GM20000 (cell line): ENCODE data around the gene GFOD1.

ENCODE experiments used
- DNase-seq: peaks from one replicate; pipeline ENCODE4 v3.0.0; 2012; ENCODE audit warnings: low spot score
- TF ChIP-seq, protein P1 (sequence below): IDR thresholded peaks from 2 replicates; pipeline ENCODE4 v1.5.1; 2012; ENCODE audit warnings: mild to moderate bottlenecking, control low read depth; ENCODE audit errors: extremely low read depth, missing control alignments

Gene GFOD1

DNA sequence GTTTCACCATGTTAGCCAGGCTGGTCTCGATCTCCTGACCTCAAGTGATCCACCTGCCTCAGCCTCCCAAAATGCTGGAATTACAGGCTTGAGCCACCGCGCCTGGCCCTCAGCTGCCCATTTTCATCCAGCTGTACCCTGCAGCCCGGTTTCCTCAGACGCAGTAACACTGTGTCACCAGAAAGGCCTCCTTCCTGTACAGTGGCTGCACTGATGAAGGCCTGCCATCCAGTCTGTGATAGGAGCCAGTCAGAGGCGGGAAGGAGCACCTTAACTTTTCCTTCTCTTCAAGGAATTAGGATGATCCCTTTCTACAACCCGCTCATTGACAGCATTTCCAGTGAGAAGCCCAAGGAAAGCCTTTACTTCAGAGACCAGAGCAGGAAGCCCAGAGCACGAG lies 75.9 kb downstream of the GFOD1 start:
- TF ChIP-seq, protein P1, sequence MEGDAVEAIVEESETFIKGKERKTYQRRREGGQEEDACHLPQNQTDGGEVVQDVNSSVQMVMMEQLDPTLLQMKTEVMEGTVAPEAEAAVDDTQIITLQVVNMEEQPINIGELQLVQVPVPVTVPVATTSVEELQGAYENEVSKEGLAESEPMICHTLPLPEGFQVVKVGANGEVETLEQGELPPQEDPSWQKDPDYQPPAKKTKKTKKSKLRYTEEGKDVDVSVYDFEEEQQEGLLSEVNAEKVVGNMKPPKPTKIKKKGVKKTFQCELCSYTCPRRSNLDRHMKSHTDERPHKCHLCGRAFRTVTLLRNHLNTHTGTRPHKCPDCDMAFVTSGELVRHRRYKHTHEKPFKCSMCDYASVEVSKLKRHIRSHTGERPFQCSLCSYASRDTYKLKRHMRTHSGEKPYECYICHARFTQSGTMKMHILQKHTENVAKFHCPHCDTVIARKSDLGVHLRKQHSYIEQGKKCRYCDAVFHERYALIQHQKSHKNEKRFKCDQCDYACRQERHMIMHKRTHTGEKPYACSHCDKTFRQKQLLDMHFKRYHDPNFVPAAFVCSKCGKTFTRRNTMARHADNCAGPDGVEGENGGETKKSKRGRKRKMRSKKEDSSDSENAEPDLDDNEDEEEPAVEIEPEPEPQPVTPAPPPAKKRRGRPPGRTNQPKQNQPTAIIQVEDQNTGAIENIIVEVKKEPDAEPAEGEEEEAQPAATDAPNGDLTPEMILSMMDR = no peak
- DNase-seq = no peak

DNA sequence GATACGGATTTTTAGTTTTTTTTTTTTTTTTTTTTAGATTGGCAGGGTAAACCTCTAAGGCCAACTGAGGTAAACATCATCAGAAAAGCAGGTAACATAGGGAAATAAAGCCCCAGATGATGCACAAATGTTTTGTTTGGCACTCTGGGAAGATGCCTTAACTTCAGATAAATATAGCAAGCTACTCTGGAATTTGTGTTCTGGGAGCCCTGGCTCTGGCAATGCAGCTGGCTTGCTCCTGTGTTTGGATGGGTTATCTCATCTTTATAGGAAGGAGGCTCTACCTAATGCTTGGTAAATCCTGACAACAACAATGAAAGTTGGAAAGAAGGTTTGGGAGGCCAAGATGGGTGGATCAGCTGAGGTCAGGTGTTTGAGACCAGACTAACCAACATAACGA lies 77.4 kb downstream of the GFOD1 start:
- TF ChIP-seq, protein P1 = no peak
- no peak for DNase-seq

DNA sequence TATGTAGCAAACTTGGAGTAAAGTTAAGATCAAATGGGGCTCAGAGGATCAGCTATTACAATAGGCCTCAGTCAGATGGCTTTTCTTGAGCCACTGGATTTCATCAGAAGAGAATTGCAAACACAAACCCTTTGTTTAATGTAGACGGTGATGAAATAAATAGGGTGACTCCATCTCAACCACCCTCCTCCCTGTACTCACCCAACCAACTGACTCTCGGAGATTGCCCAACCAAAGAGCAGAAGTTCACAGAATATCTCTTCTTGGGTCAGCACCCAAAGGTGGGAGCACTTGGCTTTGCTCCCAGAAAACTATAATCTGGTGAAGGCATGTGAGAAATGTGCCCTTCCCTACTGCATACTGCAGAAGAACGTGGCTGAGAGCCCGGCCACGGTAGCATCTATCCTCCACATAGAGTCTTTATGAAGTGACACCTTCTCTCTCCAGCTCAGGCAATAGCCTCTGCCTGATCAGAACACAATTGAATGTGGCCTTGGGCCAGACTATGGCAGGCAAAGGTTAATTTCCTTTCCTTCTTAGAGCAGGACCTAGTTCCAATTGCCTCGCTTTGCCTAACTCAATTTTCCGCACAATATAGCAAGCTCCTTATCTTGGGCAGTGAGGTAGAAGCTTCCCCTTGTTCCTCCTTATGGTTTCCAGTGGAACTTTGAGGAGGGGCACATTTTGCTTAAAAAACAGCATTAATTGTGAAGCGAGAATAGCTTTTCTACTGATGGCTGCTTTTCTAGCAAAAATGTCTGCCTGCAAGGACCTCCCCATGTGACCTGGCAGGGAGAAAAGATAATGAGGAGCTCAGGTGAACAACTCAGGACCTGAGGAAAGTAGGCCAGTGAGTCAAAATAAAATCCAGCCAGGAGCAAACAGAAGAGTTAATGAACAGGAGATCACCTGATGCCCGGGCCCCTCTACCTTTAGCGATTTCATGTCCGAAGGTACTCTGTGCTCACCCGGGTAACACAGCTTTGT lies 79.4 kb downstream of the GFOD1 start:
- TF ChIP-seq, protein P1 = no peak

DNA sequence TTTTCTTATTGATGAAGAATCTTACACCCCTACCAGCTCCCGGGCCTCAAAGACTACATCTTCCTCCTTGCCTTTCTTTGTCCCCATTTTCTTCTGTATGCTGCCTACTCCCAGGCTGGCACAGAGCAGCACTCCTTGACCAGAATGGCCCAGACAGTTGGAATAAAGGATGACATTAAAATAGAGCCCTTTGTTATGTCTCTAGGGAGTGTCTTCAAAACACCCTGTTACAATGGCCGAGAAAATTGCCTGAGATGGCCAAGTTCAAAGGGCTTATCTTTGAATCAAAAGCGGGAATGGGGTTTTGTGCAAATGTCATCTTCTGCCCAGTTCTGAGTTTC lies 80.1 kb downstream of the GFOD1 start:
- TF ChIP-seq, protein P1 = no peak

More for the DNA sequence above, 79.4 kb downstream of the GFOD1 start:
- DNase-seq = no peak

DNA sequence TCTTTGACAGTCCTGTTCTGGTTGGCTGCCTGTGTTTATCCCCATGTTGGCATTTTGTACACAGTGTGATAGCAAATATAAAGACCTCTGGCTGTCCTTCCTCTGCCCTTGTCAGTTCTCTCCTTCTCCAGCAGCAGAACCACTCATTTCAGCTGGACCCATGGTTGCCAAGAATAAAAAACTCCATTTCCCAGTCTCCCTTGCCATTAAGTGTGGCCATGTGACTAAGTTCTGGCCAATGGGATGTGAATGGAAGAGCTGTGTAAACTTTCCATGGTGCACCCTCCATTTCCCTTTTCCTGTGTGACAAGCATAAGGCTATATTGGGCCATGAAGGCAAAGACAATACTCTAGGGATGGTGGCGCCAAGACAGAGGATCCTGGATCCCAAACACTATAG lies 80.6 kb downstream of the GFOD1 start:
- no peak for DNase-seq
- TF ChIP-seq, protein P1 = no peak

More for the DNA sequence above, 80.1 kb downstream of the GFOD1 start:
- DNase-seq = no peak

DNA sequence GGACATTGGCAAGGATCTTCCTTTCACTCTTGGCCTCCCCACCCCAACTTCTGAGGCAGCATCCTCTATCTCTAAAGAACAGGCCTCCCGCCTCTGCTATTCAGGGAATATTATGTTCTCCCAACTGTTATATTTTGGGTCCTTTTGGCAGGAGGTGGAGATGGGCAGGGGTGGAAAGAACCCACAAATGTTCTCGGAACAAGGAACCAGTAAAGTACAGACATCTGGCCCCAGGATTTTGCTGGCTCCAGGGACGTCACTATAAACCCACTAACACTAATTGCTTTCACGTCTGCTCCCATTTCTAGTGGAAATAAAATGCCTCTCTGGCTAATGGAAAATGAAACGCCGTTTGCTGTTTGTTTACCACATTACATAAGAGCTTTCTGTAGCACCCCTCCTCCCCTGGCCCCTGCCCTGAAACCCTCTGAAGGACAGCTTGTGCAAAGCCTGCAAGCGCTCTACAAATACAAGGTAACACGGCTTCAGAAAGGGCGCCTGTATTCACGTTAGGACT lies 81.4 kb downstream of the GFOD1 start:
- TF ChIP-seq, protein P1 = no peak
- DNase-seq = no peak

DNA sequence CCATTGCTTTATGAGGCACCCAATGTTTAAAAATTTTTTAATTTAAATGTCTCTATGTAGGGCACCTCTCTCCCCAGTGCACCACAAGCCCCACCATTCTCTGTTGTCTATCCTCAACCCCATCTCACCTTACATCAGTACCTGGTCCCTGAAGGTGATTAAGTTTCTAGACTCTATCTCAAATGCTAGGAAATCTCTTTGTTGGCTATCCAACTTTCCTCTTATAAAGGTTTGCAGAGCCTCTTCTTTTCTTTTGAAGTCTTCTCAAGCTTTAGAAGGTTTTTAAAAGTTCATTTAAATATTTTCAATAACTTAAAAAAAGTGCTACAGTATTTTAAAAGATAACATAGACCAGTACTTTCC lies 82.5 kb downstream of the GFOD1 start:
- TF ChIP-seq, protein P1 = no peak
- DNase-seq = no peak
